Activated CD4-positive, alpha-beta memory T cell treated with anti-CD3 and anti-CD28 coated beads, Interleukin-2, amount 10 ng/mL, durations not matched to agents 7 days and 5 days (primary cell): ENCODE results near the gene CLIC6. TPM values are rescaled to one million over a fixed set of nuclear protein-coding genes. Genes with fewer than 3 reads are reported as not detected.

Experiments
- CTCF ChIA-PET: fragments of 350-600 bp; sonication (Branson Sonifier 250); formaldehyde crosslinking; loops from one replicate; lab custom pipeline; 2021; ENCODE audit warnings: antibody characterized with exemption, inconsistent platforms; lab: Charles Lee
- POLR2A ChIA-PET: fragments of 350-600 bp; sonication (Branson Sonifier 250); formaldehyde crosslinking; loops from one replicate; lab custom pipeline; 2021; ENCODE audit warnings: antibody characterized with exemption; lab: Charles Lee
- DNase-seq: peaks from one replicate; pipeline ENCODE4 v3.0.0-alpha.2; 2020
- H3K27ac Mint-ChIP-seq: one replicate; pipeline ENCODE4 v1.8.0; 2021; ENCODE audit warnings: mild to moderate bottlenecking, mixed read lengths
- H3K27me3 Mint-ChIP-seq: one replicate; pipeline ENCODE4 v1.8.0; 2021; ENCODE audit warnings: mixed read lengths
- H3K36me3 Mint-ChIP-seq: one replicate; pipeline ENCODE4 v1.8.0; 2021; ENCODE audit warnings: low read depth, mixed read lengths
- H3K4me1 Mint-ChIP-seq: one replicate; pipeline ENCODE4 v1.8.0; 2021; ENCODE audit warnings: mixed read lengths
- H3K4me3 Mint-ChIP-seq: one replicate; pipeline ENCODE4 v1.8.0; 2021; ENCODE audit warnings: mild to moderate bottlenecking, mixed read lengths
- H3K9me3 Mint-ChIP-seq: one replicate; pipeline ENCODE4 v1.8.0; 2021; ENCODE audit warnings: mixed read lengths
- total RNA-seq, 2 experiments: library from RNA; stranded (reverse); gene quantifications; one replicate each; pipeline ENCODE4 v1.2.3, GENCODE V29; 2021

Gene CLIC6
- total RNA-seq, 2 experiments from 2014 or later: 0.08 TPM; not detected in 1

DNA sequence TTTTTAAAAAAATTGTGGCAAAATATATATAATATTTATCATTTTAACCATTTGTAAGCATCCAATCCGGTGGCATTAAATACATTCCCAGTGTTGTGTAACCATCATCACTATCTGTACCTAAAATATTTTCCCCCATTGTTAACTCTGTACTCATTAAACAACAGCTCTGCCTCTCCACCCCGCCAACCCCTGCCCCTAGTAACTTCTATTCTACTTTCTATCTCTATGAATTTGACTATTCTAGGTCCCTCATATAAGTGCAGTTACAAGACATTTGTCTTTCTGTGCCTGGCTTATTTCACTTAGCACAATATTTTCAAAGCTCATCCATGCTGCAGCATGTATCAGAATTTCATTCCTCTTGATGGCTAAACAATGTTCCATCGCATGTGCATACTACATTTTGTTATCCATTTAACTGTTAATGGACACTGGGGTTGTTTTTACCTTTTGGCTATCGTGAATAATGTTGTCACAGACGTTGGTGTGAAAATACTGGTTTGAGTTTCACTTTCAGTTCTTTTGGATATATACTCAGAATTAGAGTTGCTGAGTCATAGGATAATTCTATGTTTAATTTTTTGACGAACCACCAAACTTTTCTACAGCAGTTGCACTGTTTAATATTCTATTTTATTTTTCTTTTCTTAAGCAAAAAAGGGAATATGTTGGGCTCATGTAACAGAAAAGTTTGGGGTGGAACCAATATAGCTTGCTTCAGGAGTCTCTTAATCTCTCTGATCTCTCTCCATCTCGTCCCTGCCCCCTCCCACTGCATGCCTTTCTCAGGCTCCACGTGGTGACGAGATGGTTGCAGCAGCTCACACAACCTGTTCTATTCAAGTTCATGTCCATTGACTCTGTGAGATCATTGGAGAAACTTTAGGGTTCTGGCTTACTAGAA, 28.7 kb upstream of the CLIC6 start:
- Mint-ChIP-seq H3K27me3 (peaks cover 4% of the 10 kb centered on the region), H3K4me1 (peaks cover 41% of the 10 kb centered on the region), H3K9me3 (no peaks in the 10 kb centered on the region), H3K27ac (peak overlapping the region; percentile 81), H3K36me3 (peaks cover 7% of the 10 kb centered on the region), H3K4me3 (peak overlapping the region; percentile 61)
- peak; percentile 51 for DNase-seq
- CTCF ChIA-PET: interaction anchor here (1.5 kb wide), 1 partner anchor 9 kb away, joined by 4 read pairs; no protein-coding TSS in a partner anchor
- POLR2A ChIA-PET: interaction anchor here (0.6 to 1.6 kb wide), 3 partner anchors 13 to 1679 kb away, joined by 3 read pairs; no protein-coding TSS in a partner anchor

DNA sequence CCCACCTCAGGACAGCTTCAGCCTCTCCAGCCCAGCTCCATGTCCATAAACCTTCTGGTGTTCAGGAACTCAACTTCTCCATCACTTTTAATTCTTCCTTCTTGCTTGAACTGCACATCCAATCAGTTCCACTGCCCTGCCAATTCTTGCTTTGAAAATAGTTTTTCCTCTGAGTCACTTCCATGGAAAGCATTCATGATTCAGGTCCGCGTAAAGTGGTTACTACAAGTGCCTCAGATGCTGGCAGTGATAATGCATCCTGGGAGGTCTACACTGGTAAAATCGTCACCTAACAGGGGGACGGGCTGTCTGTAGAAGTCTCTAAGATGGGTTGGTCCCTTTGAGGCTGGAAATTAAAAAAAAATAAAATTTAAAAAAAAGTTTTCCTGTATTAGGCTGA, 27.9 kb upstream of the CLIC6 start:
- ChIA-PET POLR2A (interaction anchor here (1.6 kb wide), 1 partner anchor 38 kb away, joined by 3 read pairs; no protein-coding TSS in a partner anchor), CTCF (interaction anchor here (1.5 kb wide), 1 partner anchor 9 kb away, joined by 4 read pairs; no protein-coding TSS in a partner anchor)
- Mint-ChIP-seq H3K4me1 (peaks cover 41% of the 10 kb centered on the region), H3K27me3 (peaks cover 4% of the 10 kb centered on the region), H3K9me3 (no peaks in the 10 kb centered on the region), H3K36me3 (peaks cover 7% of the 10 kb centered on the region), H3K27ac (peak overlapping the region; percentile 81), H3K4me3 (peak overlapping the region; percentile 61)
- DNase-seq: no peak

DNA sequence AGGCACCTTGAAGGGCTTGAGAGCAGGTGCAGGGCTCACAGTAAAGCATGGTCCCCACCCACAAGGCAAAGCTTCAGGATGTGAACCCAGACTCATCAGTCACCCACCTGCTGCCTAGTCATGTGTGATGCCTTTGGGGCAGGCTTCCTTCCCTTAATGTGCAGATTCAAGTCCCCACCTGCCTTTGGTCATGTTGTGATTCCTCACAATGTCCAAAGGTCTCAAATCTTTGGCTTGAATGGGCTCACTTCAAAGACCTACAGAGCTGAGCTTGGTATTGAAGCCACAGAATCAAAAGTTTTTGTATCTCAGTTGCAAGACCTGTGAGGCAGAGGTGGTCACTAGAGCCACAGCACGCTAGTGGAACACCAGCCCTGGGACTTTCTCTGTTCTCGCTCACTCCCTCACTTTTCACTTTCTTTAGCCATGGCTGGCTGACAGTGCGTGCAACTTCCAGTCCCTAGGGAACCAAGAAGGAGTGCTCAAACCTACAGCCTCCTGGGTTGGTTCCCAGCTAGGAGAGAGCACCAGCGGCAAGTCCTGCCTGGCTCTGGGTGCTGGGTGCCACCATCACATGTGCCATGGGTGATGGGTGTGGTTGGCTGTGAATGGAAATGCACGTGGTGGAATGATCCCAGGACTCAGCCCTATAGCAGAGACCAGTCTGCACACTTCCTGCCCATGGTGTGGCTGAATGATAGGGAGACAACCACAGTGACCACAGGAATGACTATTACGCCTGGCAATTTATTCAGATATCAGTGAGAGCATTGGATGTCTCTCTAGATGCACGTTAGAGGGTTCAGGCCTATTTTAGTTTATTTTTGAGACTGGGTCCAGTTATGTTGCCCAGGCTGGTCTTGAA, 26.4 kb upstream of the CLIC6 start:
- POLR2A ChIA-PET: no interaction called here
- Mint-ChIP-seq H3K27me3 (no peaks in the 10 kb centered on the region), H3K9me3 (no peaks in the 10 kb centered on the region), H3K27ac (no peak overlapping the region), H3K4me1 (peaks cover 40% of the 10 kb centered on the region), H3K4me3 (no peak overlapping the region), H3K36me3 (peaks cover 7% of the 10 kb centered on the region)
- no peak for DNase-seq
- CTCF ChIA-PET: no interaction called here

DNA sequence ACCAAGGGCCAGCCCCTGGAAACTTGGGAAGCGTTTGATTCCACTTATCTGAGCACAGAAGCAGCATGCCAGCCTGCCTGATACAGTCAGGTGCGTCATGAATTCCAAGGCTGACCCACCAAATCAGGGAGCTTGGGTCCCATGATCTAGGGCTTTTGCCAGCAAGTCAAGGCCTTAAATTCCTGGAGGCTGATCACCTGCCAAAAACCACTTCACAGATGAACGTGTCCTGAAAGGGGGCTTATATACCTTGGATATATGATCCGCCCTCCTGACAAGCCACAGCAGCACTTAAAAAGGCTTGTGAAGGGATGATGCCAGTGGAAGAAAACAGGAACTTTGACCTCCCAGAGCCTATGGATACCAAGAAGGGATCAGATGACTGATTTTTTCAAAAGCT, 24.0 kb upstream of the CLIC6 start:
- ChIA-PET CTCF (no interaction called here), POLR2A (no interaction called here)
- H3K27ac Mint-ChIP-seq: no peak overlapping the region
- peaks cover 4% of the 10 kb centered on the region for H3K36me3 Mint-ChIP-seq
- no peak for DNase-seq
- peaks cover 26% of the 10 kb centered on the region for H3K4me1 Mint-ChIP-seq
- H3K27me3 Mint-ChIP-seq: peaks cover 11% of the 10 kb centered on the region
- no peaks in the 10 kb centered on the region for H3K9me3 Mint-ChIP-seq
- no peak overlapping the region for H3K4me3 Mint-ChIP-seq

DNA sequence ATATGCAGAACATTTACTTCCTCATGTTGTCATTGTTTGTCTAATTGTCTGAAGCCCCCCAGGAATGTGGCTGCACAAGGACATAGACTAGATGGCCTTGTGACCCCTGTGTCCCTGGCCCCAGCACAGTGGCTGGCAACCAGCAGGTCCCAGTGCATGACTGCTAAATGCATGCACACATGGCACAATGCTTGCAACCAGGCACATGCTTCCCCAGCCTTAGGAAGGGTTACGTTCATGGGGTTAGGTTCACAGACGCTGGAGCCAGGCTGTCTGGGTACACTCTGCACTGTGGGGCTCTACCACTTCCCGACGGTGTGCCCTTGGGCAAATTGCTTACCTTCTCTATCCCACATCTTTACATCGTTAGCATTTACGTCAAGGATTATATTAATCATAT, 21.2 kb upstream of the CLIC6 start:
- H3K27ac Mint-ChIP-seq: no peak overlapping the region
- no peaks in the 10 kb centered on the region for H3K36me3 Mint-ChIP-seq
- no peaks in the 10 kb centered on the region for H3K9me3 Mint-ChIP-seq
- H3K27me3 Mint-ChIP-seq: peaks cover 23% of the 10 kb centered on the region
- ChIA-PET CTCF (no interaction called here), POLR2A (no interaction called here)
- DNase-seq: no peak
- peaks cover 4% of the 10 kb centered on the region for H3K4me1 Mint-ChIP-seq
- no peak overlapping the region for H3K4me3 Mint-ChIP-seq

DNA sequence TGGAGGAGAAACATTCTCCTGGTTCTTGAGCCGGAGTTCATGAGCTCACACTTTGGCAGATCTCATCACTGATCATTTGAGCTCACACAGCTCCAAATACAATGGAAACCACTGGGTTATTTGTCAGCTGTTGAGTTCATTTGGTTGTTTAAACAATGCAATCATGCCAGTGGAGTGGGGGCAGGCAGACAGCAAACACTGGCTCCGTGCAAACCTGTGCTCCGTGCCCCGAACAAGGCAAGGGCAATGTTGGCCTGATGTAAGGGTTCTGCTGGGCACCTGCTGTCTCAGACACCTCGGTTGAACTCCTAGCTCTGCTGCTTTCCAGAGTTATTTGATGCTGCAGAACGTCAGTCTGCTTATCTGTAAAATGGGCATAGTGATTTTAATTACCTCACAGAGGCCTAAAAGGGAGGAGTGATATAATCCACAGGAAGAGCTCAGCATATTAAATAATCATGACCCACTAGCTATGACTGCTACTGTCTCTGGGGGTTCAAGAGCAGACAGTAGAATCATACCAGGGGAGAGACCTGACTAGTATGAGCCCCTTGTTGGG, 20.0 kb upstream of the CLIC6 start:
- H3K4me3 Mint-ChIP-seq: no peak overlapping the region
- CTCF ChIA-PET: interaction anchor here (1.0 kb wide), 1 partner anchor 43 kb away, joined by 4 read pairs; no protein-coding TSS in a partner anchor
- no peak overlapping the region for H3K27ac Mint-ChIP-seq
- POLR2A ChIA-PET: no interaction called here
- H3K9me3 Mint-ChIP-seq: peaks cover 3% of the 10 kb centered on the region
- H3K27me3 Mint-ChIP-seq: peaks cover 28% of the 10 kb centered on the region
- no peak for DNase-seq
- H3K36me3 Mint-ChIP-seq: no peaks in the 10 kb centered on the region
- H3K4me1 Mint-ChIP-seq: peaks cover 2% of the 10 kb centered on the region

DNA sequence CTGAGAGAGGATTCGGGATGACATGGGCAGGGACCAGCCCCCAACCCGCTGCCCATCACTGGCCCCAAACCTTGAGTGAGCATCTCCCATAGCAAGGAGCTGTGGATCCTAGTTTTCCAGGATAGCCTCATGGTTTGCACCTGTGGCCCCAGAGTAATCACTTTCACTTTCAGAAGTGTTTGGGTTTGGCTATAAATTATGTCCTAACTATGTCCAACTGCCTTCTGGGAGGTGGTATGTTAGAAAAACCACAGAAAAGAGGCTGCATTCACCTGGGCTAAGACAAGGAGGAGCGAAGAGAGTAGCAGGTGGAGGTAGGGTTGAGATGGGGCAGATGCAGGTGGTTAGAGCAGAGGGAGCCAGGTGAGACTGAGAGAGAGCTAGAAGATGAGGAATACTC, 19.4 kb upstream of the CLIC6 start:
- no peak for DNase-seq
- H3K9me3 Mint-ChIP-seq: peaks cover 3% of the 10 kb centered on the region
- CTCF ChIA-PET: interaction anchor here (1.0 kb wide), 1 partner anchor 43 kb away, joined by 4 read pairs; no protein-coding TSS in a partner anchor
- H3K4me1 Mint-ChIP-seq: peaks cover 2% of the 10 kb centered on the region
- POLR2A ChIA-PET: no interaction called here
- H3K27me3 Mint-ChIP-seq: peaks cover 31% of the 10 kb centered on the region
- no peaks in the 10 kb centered on the region for H3K36me3 Mint-ChIP-seq
- no peak overlapping the region for H3K27ac Mint-ChIP-seq
- no peak overlapping the region for H3K4me3 Mint-ChIP-seq

DNA sequence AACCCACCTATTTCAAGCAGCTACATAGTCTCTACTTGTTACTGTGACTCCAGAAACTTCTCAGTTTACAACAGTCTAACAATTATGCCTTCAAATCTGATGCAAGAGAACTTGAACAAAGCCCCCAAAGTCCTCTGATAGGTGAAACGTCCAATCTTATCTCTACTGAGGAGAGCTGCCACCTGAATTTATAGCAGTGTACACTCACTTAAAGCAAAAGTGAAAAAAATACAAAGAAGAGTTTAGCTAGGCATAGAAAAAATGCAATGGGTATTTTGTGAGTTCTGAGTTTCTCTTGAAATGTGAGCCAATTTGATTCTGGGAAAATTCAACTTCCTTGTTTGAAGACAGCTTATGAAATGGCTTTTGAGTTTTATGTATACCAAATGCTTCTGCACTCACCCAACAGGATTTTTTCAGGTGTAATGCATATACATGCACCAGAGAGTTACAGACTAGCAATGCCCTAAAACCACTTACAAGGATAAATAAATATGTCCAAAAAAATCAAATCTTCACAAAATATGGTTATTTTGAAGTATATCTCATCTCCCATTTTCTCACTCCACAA, 17.8 kb upstream of the CLIC6 start:
- Mint-ChIP-seq H3K27ac (no peak overlapping the region), H3K36me3 (no peaks in the 10 kb centered on the region), H3K4me1 (peaks cover 2% of the 10 kb centered on the region), H3K9me3 (peaks cover 5% of the 10 kb centered on the region), H3K27me3 (peaks cover 36% of the 10 kb centered on the region), H3K4me3 (no peak overlapping the region)
- no peak for DNase-seq
- POLR2A ChIA-PET: no interaction called here
- CTCF ChIA-PET: interaction anchor here (0.7 kb wide), 1 partner anchor 96 kb away, joined by 3 read pairs; no protein-coding TSS in a partner anchor

DNA sequence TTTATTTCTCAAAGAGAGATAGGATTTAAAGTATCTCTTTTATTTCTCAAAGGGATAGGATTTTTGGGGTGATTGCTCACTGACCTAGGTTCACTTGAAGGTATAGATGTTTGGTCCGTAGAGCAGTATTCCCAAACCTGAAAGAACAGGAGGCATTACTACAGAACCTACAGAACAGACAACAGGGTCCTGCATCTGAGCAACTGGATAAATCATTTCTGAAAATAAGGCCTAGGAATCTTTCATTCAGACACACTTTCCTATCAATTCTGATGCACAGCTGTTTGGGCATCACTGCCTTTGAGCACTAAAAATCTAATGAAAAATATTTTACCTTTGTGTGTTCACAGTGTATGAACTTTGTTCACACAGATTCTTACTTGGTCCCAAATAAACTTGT, 17.2 kb upstream of the CLIC6 start:
- DNase-seq: no peak
- no peaks in the 10 kb centered on the region for H3K36me3 Mint-ChIP-seq
- peaks cover 39% of the 10 kb centered on the region for H3K27me3 Mint-ChIP-seq
- peaks cover 5% of the 10 kb centered on the region for H3K9me3 Mint-ChIP-seq
- POLR2A ChIA-PET: no interaction called here
- no peak overlapping the region for H3K4me3 Mint-ChIP-seq
- CTCF ChIA-PET: no interaction called here
- no peak overlapping the region for H3K27ac Mint-ChIP-seq
- H3K4me1 Mint-ChIP-seq: peaks cover 2% of the 10 kb centered on the region

DNA sequence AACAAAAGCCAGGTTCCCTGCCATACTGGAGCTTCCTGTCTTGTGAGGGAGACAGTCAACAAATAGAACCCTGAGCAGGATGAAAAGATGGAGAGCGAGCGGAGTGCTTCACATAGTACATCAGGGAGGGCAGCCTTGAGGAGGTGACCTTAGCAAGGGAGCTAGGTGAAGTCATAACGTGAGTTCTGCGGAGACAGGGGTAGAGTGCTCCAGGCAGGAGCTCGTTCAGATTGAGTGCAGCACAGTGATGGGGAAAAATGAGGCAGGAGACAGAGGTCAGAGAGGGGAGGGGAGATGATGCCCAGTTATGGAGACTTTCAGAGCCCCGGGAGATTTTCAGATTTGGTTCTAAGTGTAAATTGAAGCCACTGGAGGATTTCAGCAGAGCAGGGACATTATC, 15.3 kb upstream of the CLIC6 start:
- Mint-ChIP-seq H3K27ac (no peak overlapping the region), H3K4me3 (no peak overlapping the region), H3K9me3 (peaks cover 5% of the 10 kb centered on the region), H3K27me3 (peaks cover 50% of the 10 kb centered on the region), H3K4me1 (peaks cover 2% of the 10 kb centered on the region), H3K36me3 (no peaks in the 10 kb centered on the region)
- ChIA-PET POLR2A (no interaction called here), CTCF (no interaction called here)
- DNase-seq: no peak

DNA sequence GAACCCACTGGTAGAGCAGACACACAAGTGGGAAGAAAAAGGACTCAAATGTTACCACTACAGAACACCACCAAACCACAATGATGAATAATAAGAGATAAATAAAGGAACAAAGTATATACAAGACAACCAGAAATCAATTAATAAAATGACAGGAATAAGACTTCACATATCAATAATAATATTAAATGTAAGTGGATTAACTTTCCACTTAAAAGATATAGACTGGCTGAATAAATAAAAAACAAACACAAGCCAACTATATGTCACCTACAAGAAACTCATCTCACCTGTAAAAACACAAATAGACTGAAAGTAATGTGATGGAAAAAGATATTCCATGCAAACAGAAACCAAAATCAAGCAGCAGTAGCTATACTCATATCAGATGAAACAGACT, 6.9 kb upstream of the CLIC6 start:
- Mint-ChIP-seq H3K27ac (no peak overlapping the region), H3K9me3 (peaks cover 18% of the 10 kb centered on the region), H3K4me3 (no peak overlapping the region), H3K36me3 (peaks cover 3% of the 10 kb centered on the region), H3K27me3 (peaks cover 65% of the 10 kb centered on the region), H3K4me1 (no peaks in the 10 kb centered on the region)
- no peak for DNase-seq
- CTCF ChIA-PET: no interaction called here
- POLR2A ChIA-PET: no interaction called here

DNA sequence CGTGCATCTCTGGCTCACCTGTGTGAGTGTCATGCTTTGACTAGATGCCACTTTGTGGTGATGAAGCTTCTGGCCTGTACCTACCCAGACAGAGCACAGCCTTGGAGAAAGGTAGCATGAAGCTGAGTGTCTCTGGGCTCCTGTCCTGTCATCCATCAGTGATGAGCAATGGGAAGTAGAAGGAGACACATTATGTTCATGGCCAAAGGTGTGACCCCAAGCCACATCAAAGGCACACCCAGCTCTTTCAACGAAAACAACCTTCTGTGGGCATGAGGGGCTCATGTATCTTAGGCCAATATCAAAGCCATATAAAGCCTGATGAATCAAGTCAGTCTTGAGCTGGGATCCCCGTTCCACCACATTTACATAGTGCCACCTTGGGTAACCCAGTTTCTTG, 1.0 kb upstream of the CLIC6 start:
- CTCF ChIA-PET: interaction anchor here (0.5 to 1.2 kb wide), 2 partner anchors 25 to 26 kb away, joined by 4 read pairs; no protein-coding TSS in a partner anchor
- H3K9me3 Mint-ChIP-seq: no peaks in the 10 kb centered on the region

More for the DNA sequence above, 1.0 kb upstream of the CLIC6 start:
- Mint-ChIP-seq H3K27me3 (peaks cover 69% of the 10 kb centered on the region), H3K4me3 (no peak overlapping the region), H3K36me3 (no peaks in the 10 kb centered on the region), H3K4me1 (peaks cover 9% of the 10 kb centered on the region), H3K27ac (no peak overlapping the region)
- POLR2A ChIA-PET: no interaction called here
- DNase-seq: no peak
